SK-N-SH treated with all-trans-retinoic acid at 6 μM for 48 hours (cell line): ENCODE measurements around the gene PRKCE.

Experiments
- ATAC-seq: fragments of 200-7000 bp; cut with Tn5 transposase; 3 replicates; pipeline ENCODE4 v1.9.1; 2020; ENCODE audit warnings: mild to moderate bottlenecking, moderate library complexity
- ARNTL ChIP-seq: fragments of 450-650 bp; formaldehyde crosslinking; IDR thresholded peaks from 2 replicates; pipeline ENCODE4 v1.5.0; 2020; ENCODE audit warnings: low read depth, mild to moderate bottlenecking, moderate library complexity, borderline replicate concordance
- BACH2 ChIP-seq: fragments of 250-450 bp; sonication (Bioruptor Pico); IDR thresholded peaks from 2 replicates; pipeline ENCODE4 v1.9.0; 2021; ENCODE audit warnings: mild to moderate bottlenecking, borderline replicate concordance
- CREB5 ChIP-seq: fragments of 250-450 bp; sonication (Bioruptor Pico); IDR thresholded peaks from 2 replicates; pipeline ENCODE4 v1.5.1; 2020; ENCODE audit warnings: low read depth, mild to moderate bottlenecking, moderate library complexity
- CSDC2 ChIP-seq: fragments of 250-450 bp; sonication (Bioruptor Pico); IDR thresholded peaks from 2 replicates; pipeline ENCODE4 v1.5.0; 2020; ENCODE audit warnings: mild to moderate bottlenecking, moderate library complexity
- CSRNP3 ChIP-seq: fragments of 250-450 bp; sonication (Bioruptor Pico); IDR thresholded peaks from 2 replicates; pipeline ENCODE4 v1.5.1; 2021; ENCODE audit warnings: mild to moderate bottlenecking, moderate library complexity
- ESRRG ChIP-seq: fragments of 250-450 bp; sonication (Bioruptor Pico); IDR thresholded peaks from 2 replicates; pipeline ENCODE4 v1.6.1; 2021; ENCODE audit warnings: mild to moderate bottlenecking
- GLIS3 ChIP-seq: fragments of 250-450 bp; sonication (Bioruptor Pico); IDR thresholded peaks from 2 replicates; pipeline ENCODE4 v1.5.0; 2020; ENCODE audit warnings: mild to moderate bottlenecking, moderate library complexity
- ISL1 ChIP-seq: fragments of 250-450 bp; sonication (Bioruptor Pico); IDR thresholded peaks from 2 replicates; pipeline ENCODE4 v2.1.2; 2022; ENCODE audit warnings: mild to moderate bottlenecking, moderate library complexity
- PATZ1 ChIP-seq: fragments of 250-450 bp; sonication (Bioruptor Pico); IDR thresholded peaks from 2 replicates; pipeline ENCODE4 v1.8.0; 2020; ENCODE audit warnings: mild to moderate bottlenecking, moderate library complexity, borderline replicate concordance
- POU6F1 ChIP-seq: fragments of 250-450 bp; sonication (Bioruptor Pico); IDR thresholded peaks from 2 replicates; pipeline ENCODE4 v1.8.0; 2021; ENCODE audit warnings: low read depth, mild to moderate bottlenecking, moderate library complexity, borderline replicate concordance
- PPARA ChIP-seq: fragments of 250-450 bp; sonication (Bioruptor Pico); IDR thresholded peaks from 2 replicates; pipeline ENCODE4 v1.5.0; 2020; ENCODE audit warnings: mild to moderate bottlenecking, borderline replicate concordance
- RARB ChIP-seq: fragments of 250-450 bp; sonication (Bioruptor Pico); IDR thresholded peaks from 2 replicates; pipeline ENCODE4 v1.8.0; 2021; ENCODE audit warnings: mild to moderate bottlenecking, moderate library complexity
- TCF4 ChIP-seq: fragments of 250-450 bp; sonication (Bioruptor Pico); IDR thresholded peaks from 2 replicates; pipeline ENCODE4 v1.8.0; 2021; ENCODE audit warnings: mild to moderate bottlenecking, moderate library complexity, borderline replicate concordance
- ZC3H10 ChIP-seq: fragments of 250-450 bp; sonication (Bioruptor Pico); IDR thresholded peaks from 2 replicates; pipeline ENCODE4 v1.5.1; 2021; ENCODE audit warnings: mild to moderate bottlenecking, moderate library complexity
- ZFP3 ChIP-seq: fragments of 250-450 bp; sonication (Bioruptor Pico); IDR thresholded peaks from 2 replicates; pipeline ENCODE4 v1.5.0; 2020; ENCODE audit warnings: mild to moderate bottlenecking, moderate library complexity
- ZFP30 ChIP-seq: fragments of 450-650 bp; formaldehyde crosslinking; IDR thresholded peaks from 2 replicates; pipeline ENCODE4 v1.5.0; 2022; ENCODE audit warnings: mild to moderate bottlenecking, moderate library complexity
- ZNF565 ChIP-seq: fragments of 450-650 bp; formaldehyde crosslinking; conservative IDR thresholded peaks from 2 replicates; pipeline ENCODE4 v1.5.0; 2020; ENCODE audit warnings: low read depth, mild to moderate bottlenecking, moderate library complexity
- ZNF70 ChIP-seq: fragments of 450-650 bp; formaldehyde crosslinking; IDR thresholded peaks from 2 replicates; pipeline ENCODE4 v1.5.0; 2020; ENCODE audit warnings: mild to moderate bottlenecking, moderate library complexity
- ZNF8 ChIP-seq: fragments of 450-650 bp; formaldehyde crosslinking; IDR thresholded peaks from 2 replicates; pipeline ENCODE4 v1.5.0; 2020; ENCODE audit warnings: mild to moderate bottlenecking, moderate library complexity

Gene PRKCE

GRCh38 chr2:45859682-45860081 lies 208.2 kb downstream of the PRKCE start:
- TF ChIP-seq GLIS3 (CRISPR knock-in tag) (no peak), ZNF70 (CRISPR knock-in tag) (no peak), RARB (no peak), CSRNP3 (no peak), ESRRG (no peak), BACH2 (CRISPR knock-in tag) (no peak), PATZ1 (no peak), ZC3H10 (CRISPR knock-in tag) (no peak), PPARA (CRISPR knock-in tag) (no peak), POU6F1 (CRISPR knock-in tag) (no peak), CREB5 (CRISPR knock-in tag) (no peak), CSDC2 (CRISPR knock-in tag) (no peak)
- no peak for ATAC-seq

GRCh38 chr2:45860136-45861121 lies 209.0 kb downstream of the PRKCE start:
- TF ChIP-seq PATZ1: no peak
- no peak for TF ChIP-seq PPARA (CRISPR knock-in tag)
- no peak for TF ChIP-seq ZFP3 (CRISPR knock-in tag)
- peak; percentile 74 for ATAC-seq

GRCh38 chr2:45862843-45863242 lies 211.4 kb downstream of the PRKCE start:
- ATAC-seq: no peak
- TF ChIP-seq CSDC2 (CRISPR knock-in tag): no peak
- TF ChIP-seq ESRRG: no peak
- no peak for TF ChIP-seq POU6F1 (CRISPR knock-in tag)

GRCh38 chr2:45864121-45864520 lies 212.6 kb downstream of the PRKCE start:
- ATAC-seq: no peak
- TF ChIP-seq ESRRG (no peak), ISL1 (no peak), PPARA (CRISPR knock-in tag) (no peak), CREB5 (CRISPR knock-in tag) (no peak), TCF4 (CRISPR knock-in tag) (no peak), CSRNP3 (no peak), RARB (no peak), ZFP3 (CRISPR knock-in tag) (no peak), ZNF70 (CRISPR knock-in tag) (no peak), CSDC2 (CRISPR knock-in tag) (no peak), ARNTL (CRISPR knock-in tag) (no peak), ZNF565 (no peak), ZFP30 (CRISPR knock-in tag) (no peak), ZNF8 (CRISPR knock-in tag) (no peak)
